Epidermal melanocyte (primary cell): Measurements from ENCODE around the gene ATXN7L3.

Source experiments
- DNase-seq: peaks from one replicate; pipeline ENCODE4 v3.0.0; 2011; ENCODE audit warnings: low spot score; ENCODE audit not compliant: insufficient read length

ATXN7L3 gene

DNA sequence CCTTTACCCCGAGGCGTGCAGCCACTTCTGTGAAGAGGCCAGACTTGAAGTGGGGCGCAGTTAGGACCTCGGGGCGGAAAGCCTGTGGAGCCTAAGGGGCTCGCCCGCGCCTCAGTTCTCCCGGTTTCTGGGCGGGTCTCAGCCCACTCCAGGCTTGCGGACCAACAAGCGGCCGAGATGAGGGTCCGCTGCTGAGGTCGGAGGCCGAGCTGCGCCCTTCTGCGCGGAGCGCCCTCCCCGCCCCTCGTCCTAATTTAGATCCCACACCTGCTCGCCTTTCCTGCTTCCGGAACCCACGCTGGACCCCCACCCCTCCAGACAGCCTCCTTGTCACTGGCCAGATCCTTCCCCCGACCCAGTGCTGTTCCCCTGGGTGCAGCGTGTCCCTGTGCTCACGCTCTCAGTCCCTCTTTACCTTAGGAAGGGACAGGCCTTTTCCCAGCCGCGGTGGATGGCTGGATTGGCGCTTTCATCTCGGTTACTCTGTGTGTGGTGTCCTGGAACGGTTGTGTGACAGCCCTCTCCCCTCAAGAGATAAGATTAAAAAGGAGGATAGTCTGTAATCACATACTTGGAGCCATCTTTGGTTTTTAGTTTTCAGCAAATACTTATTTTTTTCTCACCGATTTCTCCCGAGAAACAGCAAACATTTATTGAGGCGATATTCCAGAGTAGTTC is 933 bp upstream of the ATXN7L3 start:
- DNase-seq, result no peak

DNA sequence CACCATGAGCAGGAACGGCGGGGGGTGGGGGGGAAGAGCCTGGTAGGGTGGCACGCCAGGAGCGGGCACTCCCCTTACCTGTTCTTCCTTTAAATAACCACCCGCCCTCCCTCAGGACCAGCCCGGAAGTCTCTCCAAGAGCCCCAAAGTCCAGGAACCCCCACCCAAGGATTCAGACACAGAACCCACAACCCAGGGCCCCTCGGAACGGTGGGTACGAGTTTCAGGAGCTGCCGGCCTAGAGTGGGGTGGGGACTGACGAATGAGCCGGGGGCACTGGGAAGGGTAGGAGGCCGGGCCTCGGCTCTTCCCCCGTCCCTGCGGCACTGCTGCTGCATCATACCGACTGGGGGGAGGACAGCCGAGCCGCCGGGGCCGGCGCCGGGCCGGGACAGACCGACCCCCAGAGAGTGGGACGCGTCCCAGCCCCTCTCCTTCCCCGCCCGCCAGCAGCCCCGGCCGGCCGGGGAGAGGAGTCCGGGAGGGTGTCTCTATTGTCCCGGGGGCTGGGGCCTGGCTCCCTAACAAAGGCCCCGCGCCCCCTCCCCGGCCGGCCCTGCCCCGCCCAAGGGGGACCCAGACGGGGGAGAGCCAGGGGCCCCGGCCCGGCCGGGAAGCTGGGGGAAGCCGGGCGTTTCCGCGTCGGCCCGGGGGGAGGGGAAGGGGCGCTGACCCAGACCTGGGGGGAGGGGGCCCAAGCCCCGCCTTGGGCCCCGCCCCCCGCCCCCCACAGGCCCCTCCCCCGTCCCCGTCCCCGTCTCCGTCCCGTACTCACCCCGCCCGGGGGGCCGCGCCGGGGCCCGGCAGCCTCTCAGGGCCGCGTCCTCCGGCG is 747 bp downstream of the ATXN7L3 start:
- DNase-seq, result peak; percentile 86

DNA sequence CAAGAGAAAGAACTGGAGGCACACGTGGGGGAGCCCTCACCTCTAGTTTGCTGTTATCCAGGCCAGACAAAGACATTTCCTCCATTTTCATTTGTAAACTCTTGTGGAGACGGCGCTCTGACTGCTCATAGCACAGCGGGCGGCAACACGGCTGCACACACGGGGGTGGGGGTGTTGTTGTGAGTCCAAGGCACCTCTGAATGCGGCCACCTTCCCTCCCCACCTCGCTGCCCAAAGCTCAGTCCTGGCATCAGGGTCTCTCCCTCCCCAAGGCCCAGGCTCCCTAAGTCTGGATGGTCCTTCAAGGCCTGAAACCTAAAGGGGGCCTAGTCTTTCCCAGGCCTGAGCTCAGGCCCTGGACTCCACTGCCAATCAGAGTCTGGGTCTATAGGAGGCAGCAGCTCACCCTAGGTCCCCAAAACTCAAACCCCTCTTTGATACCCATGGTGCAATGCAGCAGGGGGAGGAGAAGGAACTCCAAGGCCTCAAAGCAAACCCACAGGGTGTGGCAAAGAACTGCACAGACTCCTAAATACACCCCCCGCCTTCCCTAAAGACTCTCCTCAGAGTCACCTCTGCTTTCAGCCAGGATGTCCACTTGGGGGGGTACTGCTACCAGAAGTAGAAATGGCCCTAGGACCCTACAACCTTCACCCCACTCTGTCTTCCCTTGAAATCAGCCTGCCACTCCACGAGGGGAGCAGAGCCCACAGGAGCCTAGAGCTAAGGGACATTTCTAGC is 1.5 kb downstream of the ATXN7L3 start:
- DNase-seq, result no peak

DNA sequence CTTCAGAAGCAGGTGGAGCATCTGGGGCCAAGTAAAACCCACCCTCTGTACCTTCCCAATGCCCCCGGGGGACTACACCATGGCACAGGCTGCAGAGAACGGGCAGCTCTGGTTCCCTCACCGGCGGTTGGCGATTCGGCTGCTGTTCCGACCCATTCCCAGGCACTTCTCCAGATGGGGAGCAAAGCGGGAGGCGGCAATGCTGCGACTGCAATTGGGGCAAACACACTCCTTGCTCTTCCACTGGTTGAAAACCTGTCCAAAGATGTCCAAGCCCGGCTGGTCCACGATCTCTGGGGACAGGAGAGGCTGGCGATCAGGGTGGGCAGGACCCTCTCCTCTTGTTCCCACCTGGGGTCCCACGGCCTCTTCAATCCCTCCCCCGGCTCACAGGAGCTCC is 2.6 kb downstream of the ATXN7L3 start:
- no peak for DNase-seq

DNA sequence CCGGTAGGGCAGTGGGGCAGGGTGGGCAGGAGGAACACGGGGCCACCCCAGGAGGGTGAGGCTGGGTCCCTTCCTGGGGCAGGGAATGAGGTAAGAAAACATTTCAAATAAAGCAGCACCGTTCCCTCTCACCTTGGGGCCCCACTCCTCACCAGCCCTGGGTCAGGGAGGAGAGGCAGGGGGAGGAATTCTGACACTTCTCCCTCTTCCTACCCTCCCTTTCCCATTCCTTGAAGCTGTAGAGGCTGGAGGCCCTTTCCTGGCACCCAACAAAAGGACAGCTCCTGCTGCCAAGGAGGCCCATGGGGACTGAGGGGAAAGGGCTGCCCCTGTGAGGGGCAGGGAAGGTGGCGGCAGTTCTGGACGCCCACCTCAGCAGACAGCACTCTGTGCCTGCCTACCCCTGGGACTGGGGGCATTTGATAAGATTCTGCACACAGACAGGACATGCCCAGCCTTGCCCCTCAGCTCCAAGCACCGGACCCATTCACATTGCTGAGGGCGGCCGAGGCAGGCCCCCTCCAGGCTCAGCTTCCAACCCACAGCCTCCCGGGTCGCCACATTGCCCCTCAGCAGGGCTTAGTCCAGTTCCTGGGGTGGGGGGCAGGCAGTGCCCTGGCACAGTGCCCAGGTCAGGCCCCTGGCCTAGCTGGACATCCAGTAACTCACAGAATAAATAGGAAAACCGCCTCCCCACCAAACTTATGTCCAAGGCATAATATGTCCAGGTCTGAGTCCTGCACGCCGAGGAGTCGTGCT is 6.2 kb downstream of the ATXN7L3 start:
- no peak for DNase-seq

GRCh38 chr17:44192750-44193149 is 6.9 kb downstream of the ATXN7L3 start:
- no peak for DNase-seq

GRCh38 chr17:44191941-44192496 is 7.7 kb downstream of the ATXN7L3 start:
- DNase-seq, result no peak

GRCh38 chr17:44191369-44191768 is 8.3 kb downstream of the ATXN7L3 start:
- DNase-seq, result no peak

DNA sequence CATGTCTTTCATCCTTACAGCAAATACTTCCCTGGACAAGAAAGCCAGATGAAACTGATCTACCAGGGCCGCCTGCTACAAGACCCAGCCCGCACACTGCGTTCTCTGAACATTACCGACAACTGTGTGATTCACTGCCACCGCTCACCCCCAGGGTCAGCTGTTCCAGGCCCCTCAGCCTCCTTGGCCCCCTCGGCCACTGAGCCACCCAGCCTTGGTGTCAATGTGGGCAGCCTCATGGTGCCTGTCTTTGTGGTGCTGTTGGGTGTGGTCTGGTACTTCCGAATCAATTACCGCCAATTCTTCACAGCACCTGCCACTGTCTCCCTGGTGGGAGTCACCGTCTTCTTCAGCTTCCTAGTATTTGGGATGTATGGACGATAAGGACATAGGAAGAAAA is 9.2 kb downstream of the ATXN7L3 start:
- no peak for DNase-seq

DNA sequence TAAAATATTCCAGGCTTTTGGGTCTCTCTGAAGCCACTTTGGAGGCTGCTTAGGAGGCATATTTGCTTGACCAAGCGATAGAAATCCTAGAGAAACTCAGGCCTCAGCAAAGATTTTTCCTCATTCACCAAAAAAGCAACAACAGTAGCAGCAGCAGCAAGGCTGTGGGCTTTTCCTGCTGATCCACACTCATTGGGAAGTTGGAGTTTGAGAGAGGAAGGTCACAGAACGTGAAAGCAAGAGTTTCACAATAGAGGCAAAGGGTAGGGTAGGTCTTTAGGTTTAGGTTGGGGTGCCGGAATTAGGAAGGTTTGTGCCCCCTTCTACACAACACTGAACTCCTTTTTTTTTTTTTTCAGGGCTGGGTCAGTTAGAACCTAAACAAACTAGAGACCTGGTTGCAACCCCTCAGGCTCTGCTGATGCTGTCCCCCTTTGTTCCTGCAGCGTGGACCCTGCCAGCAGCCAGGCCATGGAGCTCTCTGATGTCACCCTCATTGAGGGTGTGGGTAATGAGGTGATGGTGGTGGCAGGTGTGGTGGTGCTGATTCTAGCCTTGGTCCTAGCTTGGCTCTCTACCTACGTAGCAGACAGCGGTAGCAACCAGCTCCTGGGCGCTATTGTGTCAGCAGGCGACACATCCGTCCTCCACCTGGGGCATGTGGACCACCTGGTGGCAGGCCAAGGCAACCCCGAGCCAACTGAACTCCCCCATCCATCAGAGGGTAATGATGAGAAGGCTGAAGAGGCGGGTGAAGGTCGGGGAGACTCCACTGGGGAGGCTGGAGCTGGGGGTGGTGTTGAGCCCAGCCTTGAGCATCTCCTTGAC is 10.9 kb downstream of the ATXN7L3 start:
- no peak for DNase-seq

DNA sequence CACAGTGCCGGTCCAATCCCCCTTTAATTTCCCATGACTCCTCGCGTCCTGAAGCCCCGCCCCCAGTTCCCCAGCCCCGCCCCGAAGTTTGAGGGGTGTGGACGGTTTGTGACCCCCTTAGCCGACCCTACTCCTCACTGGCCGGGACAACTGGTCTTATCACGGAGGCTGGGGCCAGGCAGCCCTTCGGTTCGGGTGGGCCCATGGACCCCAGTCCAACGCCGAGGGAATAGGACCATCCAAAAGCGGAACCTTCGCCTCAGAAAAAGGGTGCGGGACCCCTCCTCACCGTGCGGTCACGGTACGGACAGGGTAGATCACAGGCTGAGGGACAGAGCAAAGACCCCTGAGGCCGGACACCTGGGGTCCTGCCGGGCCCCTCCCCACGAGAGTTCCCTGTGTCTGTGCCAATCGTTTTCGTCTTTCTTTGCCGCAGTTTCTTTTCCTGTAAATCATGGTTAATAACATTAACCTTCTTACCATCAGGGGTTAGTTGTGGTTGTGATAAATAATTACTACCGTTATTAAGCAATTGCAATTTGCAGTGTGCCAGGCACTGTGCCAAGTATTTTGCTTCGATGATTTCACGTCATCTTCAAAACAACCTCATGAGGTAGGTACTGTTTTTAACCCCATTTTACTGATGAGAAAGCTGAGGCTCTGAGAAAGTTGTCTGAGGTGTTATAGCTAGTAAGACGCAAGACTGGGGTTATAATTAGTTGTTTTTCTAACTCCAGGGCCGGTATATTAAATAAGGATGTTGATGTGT is 12.4 kb downstream of the ATXN7L3 start:
- no peak for DNase-seq

- peak; percentile 100 for DNase-seq
These were observed 13.2 kb downstream of the ATXN7L3 start, which contains the start of gene TMUB2 for GRCh38 chr17:44186307-44187130. TSS of gene TMUB2 (plus strand) at chr17:44186972. CDS start at chr17:44187709, 737 bp downstream.

DNA sequence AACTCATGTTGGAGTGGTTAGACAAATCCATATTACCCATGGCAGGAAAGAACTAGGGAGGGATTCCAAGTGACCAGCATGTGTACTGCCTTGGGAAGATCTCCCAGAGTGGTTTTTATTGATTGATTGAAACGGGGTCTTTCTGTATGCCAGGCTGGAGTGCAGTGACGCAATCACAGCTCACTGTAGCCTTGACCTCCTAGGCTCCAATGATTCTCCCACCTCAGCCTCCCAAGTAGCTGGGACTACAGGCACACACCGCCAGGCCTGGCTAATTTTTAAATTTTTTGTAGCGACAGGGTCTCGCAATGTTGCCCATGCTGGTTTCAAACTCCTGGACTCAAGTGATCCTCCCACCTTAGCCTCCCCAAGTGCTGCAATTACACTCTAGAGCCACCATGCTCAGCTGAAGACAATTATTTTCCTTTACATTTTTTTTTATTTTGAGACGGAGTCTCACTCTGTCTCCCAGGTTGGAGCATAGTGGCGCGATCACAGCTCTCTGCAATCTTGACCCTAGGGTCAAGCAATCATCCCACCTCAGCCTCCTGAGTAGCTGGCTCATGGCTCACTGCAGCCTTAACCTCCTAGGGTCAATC is 15.4 kb downstream of the ATXN7L3 start:
- no peak for DNase-seq

DNA sequence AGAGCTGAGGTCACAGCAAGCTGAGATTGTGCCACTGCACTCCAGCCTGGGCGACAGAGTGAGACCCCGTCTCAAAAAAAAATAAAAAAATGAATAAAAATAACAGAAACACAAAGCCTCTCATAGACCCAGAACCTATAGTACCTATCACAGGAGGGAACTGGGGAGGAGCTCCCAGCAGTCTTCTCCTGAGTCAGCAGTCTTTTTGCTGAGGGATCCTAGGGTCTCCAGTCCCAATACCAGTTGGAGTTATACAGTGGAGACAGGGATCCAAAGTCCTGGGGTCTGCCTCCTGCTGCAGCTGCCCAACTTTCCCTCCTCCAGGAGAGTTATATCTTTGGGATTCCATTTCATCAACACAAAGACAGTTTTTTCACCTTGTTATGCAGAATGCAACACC is 16.7 kb downstream of the ATXN7L3 start:
- no peak for DNase-seq

GRCh38 chr17:44178133-44178532 is 21.6 kb downstream of the ATXN7L3 start:
- no peak for DNase-seq

GRCh38 chr17:44177640-44178039 is 22.0 kb downstream of the ATXN7L3 start:
- DNase-seq, result no peak

DNA sequence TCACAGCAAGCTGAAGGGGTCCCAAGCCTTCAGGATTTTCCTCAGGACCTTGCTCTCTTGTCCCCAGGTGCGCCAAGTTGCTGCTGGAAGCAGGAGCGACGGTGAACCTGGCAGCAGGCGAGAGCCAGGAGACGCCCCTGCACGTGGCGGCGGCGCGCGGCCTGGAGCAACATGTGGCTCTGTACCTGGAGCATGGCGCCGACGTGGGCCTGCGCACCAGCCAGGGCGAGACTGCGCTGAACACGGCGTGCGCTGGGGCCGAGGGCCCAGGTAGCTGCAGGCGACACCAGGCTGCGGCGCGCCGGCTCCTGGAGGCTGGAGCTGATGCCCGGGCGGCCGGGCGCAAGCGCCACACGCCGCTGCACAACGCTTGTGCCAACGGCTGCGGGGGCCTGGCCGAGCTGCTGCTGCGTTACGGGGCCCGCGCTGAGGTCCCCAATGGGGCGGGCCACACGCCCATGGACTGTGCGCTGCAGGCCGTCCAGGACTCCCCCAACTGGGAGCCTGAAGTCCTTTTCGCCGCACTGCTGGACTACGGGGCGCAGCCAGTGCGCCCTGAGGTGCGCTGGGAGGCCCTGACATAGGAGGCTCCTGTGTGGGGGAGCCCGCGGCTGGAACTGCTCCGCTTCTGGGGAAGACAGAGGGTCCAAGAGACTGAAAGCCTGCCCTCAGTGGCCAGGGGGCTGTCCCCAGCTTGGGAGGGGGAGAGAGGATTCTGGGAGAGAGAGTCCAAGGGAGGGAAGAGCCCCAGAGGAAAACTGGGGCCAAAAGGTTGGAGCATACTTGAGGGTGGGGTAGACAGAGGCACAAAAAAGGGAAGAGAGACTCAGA is 22.8 kb downstream of the ATXN7L3 start:
- no peak for DNase-seq
